WERI-Rb-1 (cell line): ENCODE data around the gene SEMA4D.

Experiments
- DNase-seq: peaks from one replicate; pipeline ENCODE4 v3.0.0-alpha.2; 2020
- H3K27ac ChIP-seq: fragments of 250-450 bp; sonication (Bioruptor Pico); 2 replicates; pipeline ENCODE4 v1.5.1; 2020; ENCODE audit warnings: mild to moderate bottlenecking, moderate library complexity
- H3K27me3 ChIP-seq: fragments of 250-450 bp; sonication (Bioruptor Pico); 2 replicates; pipeline ENCODE4 v1.5.1; 2021; ENCODE audit warnings: mild to moderate bottlenecking, low read depth, moderate library complexity; ENCODE audit not compliant: insufficient read depth, severe bottlenecking
- H3K36me3 ChIP-seq: fragments of 250-450 bp; sonication (Bioruptor Pico); 2 replicates; pipeline ENCODE4 v1.5.1; 2020; ENCODE audit warnings: mild to moderate bottlenecking, moderate library complexity
- H3K4me3 ChIP-seq: 2 replicates; pipeline ENCODE4 v1.5.1; 2011; ENCODE audit warnings: low read depth, mild to moderate bottlenecking, control low read depth, low read length
- H3K9me3 ChIP-seq: fragments of 250-450 bp; sonication (Bioruptor Pico); 2 replicates; pipeline ENCODE4 v1.5.1; 2021; ENCODE audit warnings: mild to moderate bottlenecking, moderate library complexity; ENCODE audit not compliant: severe bottlenecking
- CTCF ChIP-seq: IDR thresholded peaks from 2 replicates; pipeline ENCODE4 v1.5.1; 2011; ENCODE audit warnings: low read depth, mild to moderate bottlenecking, control low read depth, inconsistent platforms, low read length

SEMA4D gene

GRCh38 chr9:89387197-89387849 lies 110.6 kb downstream of the SEMA4D start:
- Histone ChIP-seq H3K4me3 (no peak overlapping the region), H3K9me3 (no peaks in the 10 kb centered on the region), H3K36me3 (peaks cover 43% of the 10 kb centered on the region), H3K27me3 (no peaks in the 10 kb centered on the region), H3K27ac (no peak overlapping the region)
- no peak for TF ChIP-seq CTCF
- DNase-seq = no peak

- Histone ChIP-seq H3K9me3 (no peaks in the 10 kb centered on the region), H3K36me3 (peaks cover 43% of the 10 kb centered on the region), H3K27ac (no peak overlapping the region), H3K4me3 (no peak overlapping the region), H3K27me3 (no peaks in the 10 kb centered on the region)
- no peak for DNase-seq
- TF ChIP-seq CTCF = no peak
Measured at GRCh38 chr9:89386797-89387196, 111.1 kb downstream of the SEMA4D start.

DNA sequence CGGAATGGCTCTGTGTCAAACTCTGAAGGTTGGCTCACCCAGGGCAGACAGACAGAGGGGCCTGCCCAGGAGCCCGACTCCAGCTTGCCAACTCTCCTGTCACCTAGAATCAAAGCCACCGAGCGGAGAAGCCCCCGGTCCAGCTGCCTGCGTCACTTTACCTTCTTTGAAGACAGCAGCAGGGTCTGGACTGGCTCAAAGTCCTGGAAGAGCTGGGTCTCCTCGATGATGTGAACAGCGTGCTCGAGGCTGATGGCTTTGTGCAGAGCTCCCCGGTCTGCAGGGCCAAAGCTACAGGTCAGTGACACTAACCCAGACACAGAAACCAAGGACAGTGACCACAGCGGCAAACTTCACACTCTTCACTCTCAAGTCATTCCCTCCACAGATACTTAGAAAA lies 111.7 kb downstream of the SEMA4D start:
- peaks cover 43% of the 10 kb centered on the region for H3K36me3 ChIP-seq
- H3K4me3 ChIP-seq = no peak overlapping the region
- TF ChIP-seq CTCF = no peak
- H3K27me3 ChIP-seq = no peaks in the 10 kb centered on the region
- no peak for DNase-seq
- no peaks in the 10 kb centered on the region for H3K9me3 ChIP-seq
- H3K27ac ChIP-seq = no peak overlapping the region

DNA sequence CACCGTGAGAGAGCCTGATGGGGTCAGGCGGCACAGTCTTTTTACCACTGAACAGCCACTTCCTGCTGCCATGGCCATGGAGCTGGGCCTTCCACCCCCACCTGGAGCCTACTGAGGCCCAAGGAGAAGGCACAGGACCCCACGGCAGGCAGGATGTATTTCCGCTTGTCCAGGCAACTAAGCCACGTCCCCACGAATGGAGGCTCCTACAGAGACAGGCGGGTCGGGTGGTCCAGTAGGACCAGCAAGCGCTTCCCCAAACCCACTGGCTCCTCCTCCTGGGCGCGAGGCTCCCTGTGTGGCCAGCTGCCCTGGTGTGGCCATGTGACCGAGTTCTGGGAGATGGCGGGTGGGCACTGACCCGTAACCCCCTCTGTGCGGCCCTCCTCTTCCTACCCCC lies 113.1 kb downstream of the SEMA4D start:
- Histone ChIP-seq H3K4me3 (no peak overlapping the region), H3K9me3 (no peaks in the 10 kb centered on the region), H3K27me3 (no peaks in the 10 kb centered on the region), H3K36me3 (peaks cover 32% of the 10 kb centered on the region), H3K27ac (no peak overlapping the region)
- no peak for DNase-seq
- no peak for TF ChIP-seq CTCF

GRCh38 chr9:89383721-89384300 lies 114.1 kb downstream of the SEMA4D start:
- H3K36me3 ChIP-seq = peaks cover 32% of the 10 kb centered on the region
- no peak overlapping the region for H3K4me3 ChIP-seq
- no peaks in the 10 kb centered on the region for H3K27me3 ChIP-seq
- H3K9me3 ChIP-seq = no peaks in the 10 kb centered on the region
- H3K27ac ChIP-seq = no peak overlapping the region
- no peak for TF ChIP-seq CTCF
- DNase-seq = no peak
